ENCODE measurements around the gene F10.

F10 gene

DNA sequence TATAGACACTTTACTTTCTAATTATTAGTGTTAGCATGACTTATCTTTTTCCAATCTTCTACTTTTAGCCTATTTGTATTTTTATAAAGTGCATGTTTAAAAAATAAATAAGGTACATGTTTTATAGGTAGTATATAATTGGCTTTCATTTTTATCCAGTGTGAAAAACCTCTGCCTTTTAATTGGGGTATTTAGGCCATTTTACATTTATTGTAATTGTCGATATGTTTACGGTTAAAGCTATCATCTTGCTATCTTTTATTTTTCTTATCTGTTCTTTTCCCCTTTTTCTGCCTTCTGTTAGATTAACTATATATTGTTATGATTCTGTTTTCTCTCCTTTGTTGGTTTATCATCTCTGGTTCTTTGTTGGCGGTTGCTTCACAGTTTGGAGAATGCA lies 45.0 kb downstream of the F10 start:
- no peak for DNase-seq (ENCODE audit: low read depth in 2 of 3, low spot score in 1 of 3)

GRCh38 chr13:113168211-113168610 lies 45.6 kb downstream of the F10 start:
- DNase-seq (ENCODE audit: low read depth in 2 of 3, low spot score in 1 of 3), result no peak

DNA sequence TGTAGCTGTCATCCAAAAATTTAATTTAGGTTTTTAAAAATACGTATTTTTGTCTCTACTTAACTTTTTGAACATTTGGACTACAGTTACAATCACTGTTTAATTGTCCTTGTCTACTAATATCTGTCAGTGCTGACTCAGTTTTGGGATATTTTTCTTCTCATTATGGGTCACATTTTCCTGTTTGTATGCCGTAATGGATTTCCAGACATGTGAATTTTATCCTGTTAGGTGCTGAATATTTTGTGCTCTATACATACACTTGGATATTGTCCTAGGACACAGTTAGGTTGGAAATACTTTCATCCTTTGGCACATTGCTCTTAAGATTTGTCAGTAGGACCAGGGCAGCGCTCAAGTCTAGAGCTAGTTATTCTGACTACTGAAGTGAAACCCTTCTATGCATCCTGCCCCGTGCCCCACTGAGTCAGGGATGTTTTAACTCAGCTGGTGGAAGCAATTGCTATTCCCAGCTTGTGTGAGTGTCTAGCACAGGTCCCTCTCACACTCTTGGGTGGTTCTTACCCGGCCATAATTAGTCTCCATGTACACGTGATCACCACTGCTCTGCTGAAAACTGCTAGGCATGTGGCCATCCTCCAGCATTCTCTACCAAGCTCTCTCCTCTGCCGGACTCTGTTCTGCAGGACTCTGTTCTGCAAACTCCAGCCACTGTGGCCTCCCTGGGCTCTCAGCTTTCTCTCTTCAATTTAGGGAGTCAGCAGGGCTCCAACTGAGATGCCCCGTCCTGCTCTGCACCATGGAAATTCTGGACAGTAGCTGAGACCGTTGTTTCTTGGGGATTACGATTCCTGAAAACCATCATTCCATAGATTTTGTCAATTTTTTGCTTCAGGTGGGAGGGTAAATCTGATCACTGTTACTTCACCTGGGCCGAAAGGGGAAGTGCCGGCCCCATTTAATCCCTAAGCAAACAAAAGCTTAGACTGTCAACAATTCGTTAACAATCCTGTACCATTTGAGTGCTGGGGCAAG lies 47.0 kb downstream of the F10 start:
- DNase-seq (ENCODE audit: low read depth in 2 of 3, low spot score in 1 of 3), result no peak

GRCh38 chr13:113170511-113170910 lies 47.9 kb downstream of the F10 start:
- no peak for DNase-seq (ENCODE audit: low read depth in 2 of 3, low spot score in 1 of 3)

DNA sequence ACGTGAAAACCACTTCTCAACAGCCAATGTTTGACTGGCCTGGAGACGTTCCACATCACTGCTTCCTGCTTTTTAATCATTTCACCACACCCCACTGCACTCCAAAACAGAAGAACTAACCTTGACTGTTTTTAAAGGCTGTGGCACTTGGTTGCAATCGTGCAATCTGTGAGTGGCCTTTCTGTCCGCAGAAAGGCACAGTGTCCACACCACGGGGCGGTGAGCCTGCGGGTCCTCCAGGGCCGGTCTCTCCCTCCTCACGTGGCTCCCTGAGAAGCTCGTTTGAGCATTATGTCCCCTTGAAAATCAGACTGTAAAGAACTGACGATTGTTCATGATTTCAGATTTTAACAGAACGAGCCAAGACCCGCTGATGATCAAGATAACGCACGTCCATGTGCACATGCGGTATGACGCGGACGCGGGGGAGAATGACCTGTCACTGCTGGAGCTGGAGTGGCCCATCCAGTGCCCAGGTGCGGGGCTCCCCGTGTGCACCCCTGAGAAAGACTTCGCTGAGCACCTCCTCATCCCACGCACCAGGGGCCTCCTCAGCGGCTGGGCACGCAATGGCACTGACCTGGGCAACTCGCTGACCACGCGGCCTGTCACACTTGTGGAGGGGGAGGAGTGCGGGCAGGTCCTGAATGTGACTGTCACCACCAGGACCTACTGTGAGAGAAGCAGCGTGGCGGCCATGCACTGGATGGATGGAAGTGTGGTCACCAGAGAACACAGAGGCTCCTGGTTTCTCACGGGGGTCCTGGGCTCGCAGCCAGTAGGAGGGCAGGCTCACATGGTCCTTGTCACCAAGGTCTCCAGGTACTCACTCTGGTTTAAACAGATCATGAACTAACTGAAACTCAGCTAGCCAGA lies 48.9 kb downstream of the F10 start:
- no peak for DNase-seq (ENCODE audit: low read depth in 2 of 3, low spot score in 1 of 3)

DNA sequence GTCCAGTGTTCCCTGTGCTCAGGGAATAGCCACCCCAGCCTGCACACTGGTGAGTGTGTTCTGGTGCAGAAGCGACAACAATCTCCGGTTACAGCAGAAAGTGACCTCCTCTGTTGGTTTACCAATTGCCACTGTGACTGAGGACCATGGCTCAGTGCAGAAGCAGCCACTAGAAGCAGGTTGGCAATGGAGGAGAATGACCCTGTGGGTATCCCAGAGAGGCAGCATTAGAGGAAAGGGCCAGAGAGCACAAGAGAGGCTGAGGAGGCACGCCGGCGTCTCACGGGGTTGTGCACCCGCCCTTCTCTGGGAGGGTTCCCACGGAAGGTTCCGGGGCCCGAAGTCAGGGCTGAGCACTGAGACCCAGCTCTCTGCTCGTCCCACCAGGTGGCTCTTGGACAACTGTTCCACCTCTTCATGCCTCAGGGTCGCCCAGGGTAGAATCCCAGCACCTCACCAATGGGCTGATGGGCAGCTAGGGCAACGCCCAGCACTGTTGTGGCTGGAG lies 49.9 kb downstream of the F10 start:
- no peak for DNase-seq (ENCODE audit: low read depth in 2 of 3, low spot score in 1 of 3)

- DNase-seq (ENCODE audit: low read depth in 2 of 3, low spot score in 1 of 3), result no peak
Measured at GRCh38 chr13:113176280-113176679, 53.7 kb downstream of the F10 start.

DNA sequence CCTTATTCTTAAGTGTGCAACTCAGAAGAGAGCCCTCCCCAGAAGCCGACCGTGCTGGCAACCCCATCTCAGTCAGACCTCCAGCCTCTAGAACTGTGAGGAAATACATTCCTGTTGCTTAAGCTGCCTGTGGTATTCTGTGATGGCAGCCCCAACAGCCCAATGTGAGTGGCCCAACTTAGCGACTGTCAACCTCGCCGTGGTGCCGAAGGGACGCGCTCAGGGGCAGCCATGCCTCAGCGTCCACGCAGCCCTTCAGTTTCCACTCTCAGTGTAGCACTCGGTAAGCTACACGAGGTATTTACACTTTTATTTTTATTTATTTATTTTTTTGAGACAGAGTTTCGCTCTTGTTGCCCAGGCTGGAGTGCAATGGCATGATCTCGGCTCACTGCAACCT lies 54.2 kb downstream of the F10 start:
- no peak for DNase-seq (ENCODE audit: low read depth in 2 of 3, low spot score in 1 of 3)

- DNase-seq (ENCODE audit: low read depth in 2 of 3, low spot score in 1 of 3), result no peak
Measured at GRCh38 chr13:113178070-113178895, 55.7 kb downstream of the F10 start.

DNA sequence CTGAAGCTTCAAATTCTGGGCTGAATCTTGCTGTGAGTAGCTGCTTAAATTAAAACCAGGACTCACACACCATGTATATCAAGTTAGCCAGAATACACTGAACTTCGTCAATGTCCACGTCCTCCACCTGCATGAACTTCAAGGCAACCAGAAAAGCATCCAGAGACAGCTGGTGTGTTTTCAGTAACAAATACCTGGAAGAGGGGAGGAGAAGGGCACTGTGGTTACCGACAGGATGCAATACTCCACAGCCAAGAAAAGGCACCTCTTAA lies 56.2 kb downstream of the F10 start:
- DNase-seq (ENCODE audit: low read depth in 2 of 3, low spot score in 1 of 3), result no peak

DNA sequence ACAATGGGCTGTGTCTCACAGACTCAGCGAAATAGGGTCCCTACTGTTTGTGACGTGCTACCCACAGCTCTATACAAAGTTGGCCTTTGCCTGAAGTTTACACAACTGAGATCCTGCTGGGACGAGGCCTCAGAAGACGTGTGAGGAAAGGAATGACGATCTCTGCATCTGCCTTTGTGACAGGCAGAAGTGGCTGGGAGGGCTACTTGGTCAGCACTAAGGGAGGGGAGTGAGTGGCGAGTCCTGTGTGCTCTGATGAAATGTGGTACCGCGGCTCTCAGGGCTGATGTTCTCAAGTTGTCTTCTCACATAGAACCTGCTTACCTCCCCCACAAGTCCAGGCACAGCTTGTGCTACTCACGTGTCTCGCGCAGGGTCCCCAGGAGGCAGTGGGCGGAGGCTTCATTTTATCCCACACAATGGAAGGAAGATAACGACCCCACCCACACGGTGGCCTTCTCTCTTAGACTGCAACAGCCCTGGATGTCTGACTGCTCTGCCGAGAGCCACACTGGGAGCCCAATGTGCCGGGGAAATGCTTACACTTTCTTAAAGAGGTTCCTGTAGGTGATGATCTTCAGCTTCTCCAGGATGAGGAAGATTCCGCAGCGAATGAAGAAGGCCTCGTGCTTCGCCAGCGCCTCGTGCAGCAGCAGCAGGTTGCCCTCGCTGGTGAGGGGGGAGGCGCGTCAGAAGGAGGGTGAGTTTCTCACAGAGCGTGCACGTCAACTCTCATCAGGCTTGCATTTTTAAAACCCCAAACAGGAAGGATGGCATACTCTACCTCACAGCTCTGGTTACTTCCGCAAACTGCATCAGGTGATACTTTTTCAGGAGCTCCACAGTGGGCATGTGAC lies 57.0 kb downstream of the F10 start:
- no peak for DNase-seq (ENCODE audit: low read depth in 2 of 3, low spot score in 1 of 3)

DNA sequence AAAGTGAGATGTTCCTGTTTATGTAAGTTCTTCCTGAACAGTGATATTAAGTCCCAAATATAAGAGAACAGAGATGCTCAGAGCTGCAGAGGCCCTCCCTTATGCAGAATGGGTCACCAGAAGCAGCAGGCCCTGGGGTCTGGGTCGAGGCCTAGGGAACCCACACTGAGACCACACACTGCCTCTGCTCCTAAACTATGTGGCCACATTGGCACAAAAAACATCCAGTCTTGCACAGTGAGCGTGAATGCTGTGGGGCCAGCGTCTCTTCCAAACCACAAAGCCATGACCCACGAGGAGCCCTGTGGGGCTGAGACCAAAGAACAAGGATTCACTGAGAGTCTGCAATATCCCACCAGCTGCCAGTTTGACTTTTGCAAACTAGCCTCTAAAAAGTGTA lies 59.4 kb downstream of the F10 start:
- no peak for DNase-seq (ENCODE audit: low read depth in 2 of 3, low spot score in 1 of 3)

DNA sequence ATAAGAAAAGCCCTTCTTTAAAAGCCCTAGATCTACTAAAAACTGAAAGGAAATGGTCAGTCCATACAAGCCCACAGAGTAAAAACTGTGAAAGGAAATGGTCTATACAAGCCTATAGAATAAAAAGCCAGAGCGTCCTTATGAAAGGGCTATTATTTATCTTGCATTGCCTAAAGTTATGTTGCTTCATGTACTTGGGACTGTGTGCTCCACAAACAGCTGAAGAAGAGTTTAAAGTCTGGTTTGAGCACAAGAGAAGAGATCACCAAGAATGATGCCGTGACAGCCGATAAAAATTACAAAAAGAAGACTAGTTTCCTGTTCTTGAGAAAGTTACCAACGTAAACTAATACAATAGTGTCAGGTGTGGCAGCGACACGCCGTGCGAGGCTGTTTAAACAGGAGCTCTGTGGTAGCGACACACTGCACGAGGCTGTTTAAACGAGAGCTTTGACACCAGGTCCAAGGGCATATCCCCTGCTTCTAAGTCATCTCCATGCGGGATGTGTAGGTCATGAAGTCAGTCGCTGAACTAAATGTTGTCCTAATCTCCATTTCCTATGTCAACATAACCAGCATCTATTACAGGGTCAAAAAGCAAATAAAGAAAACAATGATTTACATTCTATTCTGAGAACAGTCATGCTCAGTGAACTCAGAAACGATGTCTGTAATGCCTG lies 61.0 kb downstream of the F10 start:
- no peak for DNase-seq (ENCODE audit: low read depth in 2 of 3, low spot score in 1 of 3)

- DNase-seq (ENCODE audit: low read depth in 2 of 3, low spot score in 1 of 3), result no peak
Measured at GRCh38 chr13:113184568-113185440, 62.2 kb downstream of the F10 start.

- no peak for DNase-seq (ENCODE audit: low read depth in 2 of 3, low spot score in 1 of 3)
Measured at GRCh38 chr13:113186061-113186900, 63.7 kb downstream of the F10 start.

DNA sequence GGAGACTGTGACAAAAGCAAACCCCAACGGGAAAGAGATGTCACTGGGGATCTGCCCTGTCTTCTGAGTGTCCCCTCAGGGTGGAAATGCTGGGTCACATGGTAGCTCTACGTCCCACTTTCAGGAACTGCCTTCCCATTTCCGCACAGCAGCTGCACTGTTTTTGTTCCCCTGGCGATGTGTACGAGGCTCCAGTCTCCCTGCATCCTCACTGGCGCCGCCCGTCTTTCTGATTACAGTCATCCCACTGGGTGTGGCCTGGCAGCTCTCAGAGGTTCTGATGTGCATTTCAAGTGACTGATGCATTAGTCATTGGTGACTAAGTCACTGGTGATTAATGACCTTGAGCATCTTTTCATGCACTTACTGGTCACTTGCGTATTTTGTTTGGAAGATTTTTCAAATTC lies 64.7 kb downstream of the F10 start:
- peak; percentile 59 to 64 (median 59) for DNase-seq (ENCODE audit: low read depth in 2 of 3, low spot score in 1 of 3)

GRCh38 chr13:113187883-113188665 lies 65.5 kb downstream of the F10 start:
- DNase-seq (ENCODE audit: low read depth in 2 of 3, low spot score in 1 of 3), result no peak
